Panc1 (cell line): ENCODE data around the gene ZNF780B.

Experiments
- POLR2AphosphoS5 ChIP-seq: IDR thresholded peaks from 2 replicates; pipeline ENCODE4 v1.6.1; 2012; ENCODE audit warnings: mild to moderate bottlenecking, low read depth, low read length, moderate library complexity
- SIN3A ChIP-seq: IDR thresholded peaks from 2 replicates; pipeline ENCODE4 v1.6.1; 2012; ENCODE audit warnings: low read depth, mild to moderate bottlenecking, low read length, moderate library complexity, borderline replicate concordance; ENCODE audit not compliant: insufficient read depth
- TCF7L2 ChIP-seq: IDR thresholded peaks from 2 replicates; pipeline ENCODE4 v1.6.1; 2011; ENCODE audit warnings: mild to moderate bottlenecking, low read depth, low read length, inconsistent platforms
- TF ChIP-seq, protein P1 (sequence below): fragments of 450-650 bp; IDR thresholded peaks from 2 replicates; pipeline ENCODE4 v1.5.1; 2017; ENCODE audit warnings: mild to moderate bottlenecking
- TF ChIP-seq, protein P2 (sequence below), 2 experiments: IDR thresholded peaks; 2 replicates each; pipeline ENCODE4 v1.6.1; 2011 to 2012; ENCODE audit warnings: low read depth in 2 of 2, control low read depth in 1 of 2, low read length in 1 of 2, mild to moderate bottlenecking in 1 of 2, moderate library complexity in 1 of 2; ENCODE audit not compliant: insufficient read depth in 1 of 2

DNA sequence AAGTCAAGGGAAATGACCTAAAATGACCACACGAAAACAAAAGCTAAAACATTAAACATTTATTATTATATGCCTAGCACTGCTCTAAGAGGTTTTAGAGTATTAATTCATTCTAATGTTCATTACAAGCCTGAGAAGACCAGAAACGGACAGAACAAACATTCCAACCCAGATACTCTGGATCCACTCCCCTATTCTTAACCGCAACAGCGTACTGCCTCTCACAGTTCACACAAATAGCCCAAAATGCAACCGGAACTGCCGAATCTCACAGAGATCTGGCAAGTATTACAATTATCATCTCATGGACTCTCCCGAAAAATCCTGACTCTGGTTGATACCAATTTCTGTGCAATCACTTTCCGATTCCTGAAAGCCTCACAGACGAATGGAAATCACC lies 1.4 kb downstream of the ZNF780B start:
- TF ChIP-seq TCF7L2 (no peak), POLR2AphosphoS5 (no peak), SIN3A (no peak)
- TF ChIP-seq, protein P1, sequence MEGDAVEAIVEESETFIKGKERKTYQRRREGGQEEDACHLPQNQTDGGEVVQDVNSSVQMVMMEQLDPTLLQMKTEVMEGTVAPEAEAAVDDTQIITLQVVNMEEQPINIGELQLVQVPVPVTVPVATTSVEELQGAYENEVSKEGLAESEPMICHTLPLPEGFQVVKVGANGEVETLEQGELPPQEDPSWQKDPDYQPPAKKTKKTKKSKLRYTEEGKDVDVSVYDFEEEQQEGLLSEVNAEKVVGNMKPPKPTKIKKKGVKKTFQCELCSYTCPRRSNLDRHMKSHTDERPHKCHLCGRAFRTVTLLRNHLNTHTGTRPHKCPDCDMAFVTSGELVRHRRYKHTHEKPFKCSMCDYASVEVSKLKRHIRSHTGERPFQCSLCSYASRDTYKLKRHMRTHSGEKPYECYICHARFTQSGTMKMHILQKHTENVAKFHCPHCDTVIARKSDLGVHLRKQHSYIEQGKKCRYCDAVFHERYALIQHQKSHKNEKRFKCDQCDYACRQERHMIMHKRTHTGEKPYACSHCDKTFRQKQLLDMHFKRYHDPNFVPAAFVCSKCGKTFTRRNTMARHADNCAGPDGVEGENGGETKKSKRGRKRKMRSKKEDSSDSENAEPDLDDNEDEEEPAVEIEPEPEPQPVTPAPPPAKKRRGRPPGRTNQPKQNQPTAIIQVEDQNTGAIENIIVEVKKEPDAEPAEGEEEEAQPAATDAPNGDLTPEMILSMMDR = no peak
- TF ChIP-seq, protein P2, sequence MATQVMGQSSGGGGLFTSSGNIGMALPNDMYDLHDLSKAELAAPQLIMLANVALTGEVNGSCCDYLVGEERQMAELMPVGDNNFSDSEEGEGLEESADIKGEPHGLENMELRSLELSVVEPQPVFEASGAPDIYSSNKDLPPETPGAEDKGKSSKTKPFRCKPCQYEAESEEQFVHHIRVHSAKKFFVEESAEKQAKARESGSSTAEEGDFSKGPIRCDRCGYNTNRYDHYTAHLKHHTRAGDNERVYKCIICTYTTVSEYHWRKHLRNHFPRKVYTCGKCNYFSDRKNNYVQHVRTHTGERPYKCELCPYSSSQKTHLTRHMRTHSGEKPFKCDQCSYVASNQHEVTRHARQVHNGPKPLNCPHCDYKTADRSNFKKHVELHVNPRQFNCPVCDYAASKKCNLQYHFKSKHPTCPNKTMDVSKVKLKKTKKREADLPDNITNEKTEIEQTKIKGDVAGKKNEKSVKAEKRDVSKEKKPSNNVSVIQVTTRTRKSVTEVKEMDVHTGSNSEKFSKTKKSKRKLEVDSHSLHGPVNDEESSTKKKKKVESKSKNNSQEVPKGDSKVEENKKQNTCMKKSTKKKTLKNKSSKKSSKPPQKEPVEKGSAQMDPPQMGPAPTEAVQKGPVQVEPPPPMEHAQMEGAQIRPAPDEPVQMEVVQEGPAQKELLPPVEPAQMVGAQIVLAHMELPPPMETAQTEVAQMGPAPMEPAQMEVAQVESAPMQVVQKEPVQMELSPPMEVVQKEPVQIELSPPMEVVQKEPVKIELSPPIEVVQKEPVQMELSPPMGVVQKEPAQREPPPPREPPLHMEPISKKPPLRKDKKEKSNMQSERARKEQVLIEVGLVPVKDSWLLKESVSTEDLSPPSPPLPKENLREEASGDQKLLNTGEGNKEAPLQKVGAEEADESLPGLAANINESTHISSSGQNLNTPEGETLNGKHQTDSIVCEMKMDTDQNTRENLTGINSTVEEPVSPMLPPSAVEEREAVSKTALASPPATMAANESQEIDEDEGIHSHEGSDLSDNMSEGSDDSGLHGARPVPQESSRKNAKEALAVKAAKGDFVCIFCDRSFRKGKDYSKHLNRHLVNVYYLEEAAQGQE (IDR thresholded peaks at IDR 0.05; ENCODE audit: insufficient read depth in 1 of 2, low read depth in 2 of 2, low read length in 1 of 2) = no peak
